ENCODE data around the gene NELFCD. TPM values are rescaled to one million over a fixed set of nuclear protein-coding genes. Genes with fewer than 3 reads are reported as not detected.

The NELFCD gene
- total RNA-seq, 1 donor from 2014 or later: 112 TPM

DNA sequence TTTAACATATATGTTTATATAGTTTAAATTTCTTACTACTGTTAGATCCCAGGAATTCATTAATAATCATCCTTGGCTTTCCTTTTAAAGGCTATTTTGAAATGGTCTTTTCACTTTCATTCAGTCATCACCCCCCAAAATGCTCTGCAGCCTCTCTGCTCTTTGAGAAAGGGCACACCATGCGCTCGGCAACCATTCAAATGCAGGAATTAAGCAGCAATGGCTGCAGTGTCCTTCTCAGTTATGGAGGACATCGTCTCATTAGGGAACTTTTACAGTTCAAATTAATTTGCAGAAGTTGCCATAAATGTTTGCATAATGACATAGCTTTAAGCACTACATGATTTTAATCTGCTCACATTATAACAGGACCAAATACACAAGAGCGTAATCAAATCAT lies 44.5 kb downstream of the NELFCD start:
- no peak for DNase-seq
- H3K4me3 Mint-ChIP-seq (ENCODE audit: unreplicated experiment): no peak overlapping the region
- H3K9me3 Mint-ChIP-seq (ENCODE audit: unreplicated experiment): no peaks in the 10 kb centered on the region
- TF ChIP-seq CTCF (IDR thresholded peaks at IDR 0.05; ENCODE audit: partially characterized antibody, unreplicated experiment): no peak
- H3K36me3 Mint-ChIP-seq (ENCODE audit: unreplicated experiment): no peaks in the 10 kb centered on the region
- no peaks in the 10 kb centered on the region for H3K27me3 Mint-ChIP-seq (ENCODE audit: unreplicated experiment)
- peaks cover 12% of the 10 kb centered on the region for H3K4me1 Mint-ChIP-seq (ENCODE audit: low read depth, unreplicated experiment)
- H3K27ac Mint-ChIP-seq (ENCODE audit: unreplicated experiment): no peak overlapping the region

- DNase-seq: no peak
- Mint-ChIP-seq H3K27ac (ENCODE audit: unreplicated experiment) (no peak overlapping the region), H3K27me3 (ENCODE audit: unreplicated experiment) (no peaks in the 10 kb centered on the region), H3K4me3 (ENCODE audit: unreplicated experiment) (no peak overlapping the region), H3K9me3 (ENCODE audit: unreplicated experiment) (no peaks in the 10 kb centered on the region), H3K4me1 (ENCODE audit: low read depth, unreplicated experiment) (peaks cover 18% of the 10 kb centered on the region), H3K36me3 (ENCODE audit: unreplicated experiment) (no peaks in the 10 kb centered on the region)
- no peak for TF ChIP-seq CTCF (IDR thresholded peaks at IDR 0.05; ENCODE audit: partially characterized antibody, unreplicated experiment)
Observed at GRCh38 chr20:59026904-59027740, 46.1 kb downstream of the NELFCD start.

DNA sequence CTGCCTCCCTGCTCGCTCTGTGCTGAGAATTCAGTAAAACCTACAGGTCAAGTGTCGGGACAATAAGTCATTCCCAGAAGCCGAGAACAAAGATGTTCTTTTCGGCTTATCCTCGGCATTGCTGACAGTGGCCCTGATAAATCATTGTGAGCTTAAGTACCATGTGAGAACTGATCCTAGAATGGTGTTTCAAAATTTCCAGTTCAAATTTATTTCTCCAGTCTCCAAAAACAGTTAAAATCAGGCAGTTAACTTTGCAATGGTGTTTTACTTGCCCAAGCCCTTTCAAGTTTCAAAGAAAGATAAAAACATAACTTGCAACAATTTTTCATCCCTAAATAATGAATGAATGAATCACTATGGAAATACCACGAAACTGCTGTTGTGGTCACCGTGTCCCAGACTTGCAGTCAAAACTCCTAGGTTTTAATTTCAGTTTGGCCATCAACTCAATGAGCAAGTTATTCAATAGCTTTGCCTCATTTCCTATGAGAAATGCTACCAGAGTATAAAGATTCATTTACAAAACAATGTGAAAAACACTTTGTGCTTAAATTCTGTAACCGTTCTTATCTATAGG lies 46.8 kb downstream of the NELFCD start:
- no peaks in the 10 kb centered on the region for H3K27me3 Mint-ChIP-seq (ENCODE audit: unreplicated experiment)
- no peak for TF ChIP-seq CTCF (IDR thresholded peaks at IDR 0.05; ENCODE audit: partially characterized antibody, unreplicated experiment)
- H3K4me3 Mint-ChIP-seq (ENCODE audit: unreplicated experiment): no peak overlapping the region
- H3K4me1 Mint-ChIP-seq (ENCODE audit: low read depth, unreplicated experiment): peaks cover 18% of the 10 kb centered on the region
- no peaks in the 10 kb centered on the region for H3K36me3 Mint-ChIP-seq (ENCODE audit: unreplicated experiment)
- no peak overlapping the region for H3K27ac Mint-ChIP-seq (ENCODE audit: unreplicated experiment)
- no peak for DNase-seq
- H3K9me3 Mint-ChIP-seq (ENCODE audit: unreplicated experiment): peaks cover 1% of the 10 kb centered on the region

DNA sequence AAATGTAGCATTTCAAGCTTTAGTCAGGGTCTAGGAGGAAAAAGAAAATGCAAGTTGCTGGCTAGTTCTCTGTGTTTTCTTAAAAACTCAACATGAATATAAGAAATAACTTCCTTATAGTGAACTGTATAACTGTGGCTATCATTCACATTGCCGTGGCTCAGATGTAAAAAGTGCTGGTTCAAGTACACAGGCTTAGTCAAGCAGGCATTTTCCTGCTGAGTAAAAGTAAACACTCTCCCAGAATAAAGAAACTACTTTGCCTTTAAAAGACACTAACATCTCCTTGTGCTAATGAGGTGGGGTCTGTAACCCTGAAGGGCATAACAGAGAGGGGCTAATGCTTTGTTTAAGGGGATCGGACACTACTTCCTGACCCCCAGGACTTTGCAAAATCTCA lies 47.8 kb downstream of the NELFCD start:
- no peaks in the 10 kb centered on the region for H3K36me3 Mint-ChIP-seq (ENCODE audit: unreplicated experiment)
- TF ChIP-seq CTCF (IDR thresholded peaks at IDR 0.05; ENCODE audit: partially characterized antibody, unreplicated experiment): no peak
- DNase-seq: no peak
- H3K9me3 Mint-ChIP-seq (ENCODE audit: unreplicated experiment): peaks cover 2% of the 10 kb centered on the region
- H3K27ac Mint-ChIP-seq (ENCODE audit: unreplicated experiment): no peak overlapping the region
- peak overlapping the region; percentile 56 for H3K4me3 Mint-ChIP-seq (ENCODE audit: unreplicated experiment)
- no peaks in the 10 kb centered on the region for H3K27me3 Mint-ChIP-seq (ENCODE audit: unreplicated experiment)
- peaks cover 18% of the 10 kb centered on the region for H3K4me1 Mint-ChIP-seq (ENCODE audit: low read depth, unreplicated experiment)

Data from glutamatergic neuron (in vitro differentiated cells).